GM12891 (cell line): ENCODE data around the gene MAPK1IP1L.

ENCODE experiments used
- POLR2A ChIP-seq: IDR thresholded peaks from 2 replicates; pipeline ENCODE4 v1.6.1; 2011; ENCODE audit warnings: low read depth, low read length, control low read depth
- POLR2AphosphoS5 ChIP-seq: IDR thresholded peaks from 2 replicates; pipeline ENCODE4 v1.6.1; 2011; ENCODE audit warnings: low read depth, low read length, control low read depth
- POU2F2 ChIP-seq: IDR thresholded peaks from 2 replicates; pipeline ENCODE4 v1.6.1; 2011; ENCODE audit warnings: low read depth, mild to moderate bottlenecking, control low read depth, low read length, moderate library complexity
- TAF1 ChIP-seq: IDR thresholded peaks from 2 replicates; pipeline ENCODE4 v1.6.1; 2011; ENCODE audit warnings: low read depth, low read length, control low read depth

DNA sequence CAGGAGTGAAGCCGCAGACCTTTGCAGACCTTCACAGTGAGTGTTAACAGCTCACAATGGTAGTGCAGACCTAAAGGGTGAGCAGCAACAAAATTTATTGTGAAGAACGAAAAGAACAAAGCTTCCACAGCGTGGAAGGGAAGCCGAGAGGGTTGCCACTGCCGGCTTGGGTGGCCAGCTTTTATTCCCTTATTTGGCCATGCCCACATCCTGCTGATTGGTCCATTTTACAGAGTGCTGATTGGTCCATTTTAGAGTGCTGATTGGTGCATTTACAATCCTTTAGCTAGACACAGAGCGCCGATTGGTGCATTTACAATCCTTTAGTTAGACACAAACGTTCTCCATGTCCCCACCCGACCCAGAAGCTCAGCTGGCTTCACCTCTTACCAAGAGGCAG is 35.5 kb downstream of the MAPK1IP1L start:
- TF ChIP-seq POLR2A (no peak), POU2F2 (no peak), POLR2AphosphoS5 (no peak), TAF1 (no peak)
